ENCODE results near the gene SLC6A14.

Gene SLC6A14

DNA sequence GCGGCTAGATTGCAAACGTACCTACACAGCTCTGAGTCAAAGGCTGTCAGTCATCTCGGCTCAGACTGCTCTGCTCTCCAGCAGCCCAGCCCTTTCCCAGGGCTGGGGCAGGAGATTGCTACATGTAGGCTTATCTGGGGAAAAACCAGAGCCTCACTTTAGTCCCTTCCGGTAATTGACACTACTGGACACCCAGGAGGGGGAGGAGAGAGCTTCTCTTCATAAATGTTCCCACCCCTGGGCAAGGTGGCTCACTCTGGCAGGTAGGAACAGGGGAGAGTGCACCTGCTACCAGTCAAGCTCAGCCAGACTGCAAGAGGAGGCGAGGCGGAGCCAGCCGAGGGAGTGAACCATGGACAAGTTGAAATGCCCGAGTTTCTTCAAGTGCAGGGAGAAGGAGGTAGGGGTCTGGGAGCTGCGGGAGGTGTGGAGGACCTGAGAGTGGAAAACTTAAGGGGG is at the start of gene SLC6A14:
Gene SLC6A14, plus strand, starts transcription at position 249 of the 459 bp plus-strand sequence. Its CDS starts 104 bp downstream, at position 353.
- ATAC-seq = no peak

GRCh38 chrX:116395752-116396151 is 40.7 kb upstream of the SLC6A14 start:
- no peak for ATAC-seq

GRCh38 chrX:116399681-116400080 is 36.7 kb upstream of the SLC6A14 start:
- no peak for ATAC-seq

- no peak for ATAC-seq
Observed at GRCh38 chrX:116409219-116409618, 27.2 kb upstream of the SLC6A14 start.

- ATAC-seq = no peak
Observed at GRCh38 chrX:116413273-116413672, 23.1 kb upstream of the SLC6A14 start.

DNA sequence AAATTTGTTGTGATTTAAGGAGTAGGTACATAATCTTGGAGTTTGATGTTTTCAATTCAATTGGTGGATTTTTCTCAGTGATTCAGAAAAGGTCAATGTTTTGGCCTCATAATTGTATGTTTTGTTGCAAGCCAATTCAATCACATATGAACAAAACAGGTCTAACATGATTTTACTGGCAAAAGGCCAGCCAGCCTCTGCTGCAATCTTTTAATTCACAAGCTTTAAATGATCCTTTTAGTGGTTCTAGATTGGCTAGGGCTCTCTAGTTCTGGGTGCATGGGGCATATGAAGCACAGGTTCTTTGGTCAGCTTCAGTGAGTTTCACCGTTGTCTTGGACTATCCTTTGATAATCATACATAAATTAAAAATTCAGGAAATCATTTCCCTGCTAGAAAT is 19.2 kb upstream of the SLC6A14 start:
- no peak for ATAC-seq

GRCh38 chrX:116417968-116418367 is 18.4 kb upstream of the SLC6A14 start:
- no peak for ATAC-seq

DNA sequence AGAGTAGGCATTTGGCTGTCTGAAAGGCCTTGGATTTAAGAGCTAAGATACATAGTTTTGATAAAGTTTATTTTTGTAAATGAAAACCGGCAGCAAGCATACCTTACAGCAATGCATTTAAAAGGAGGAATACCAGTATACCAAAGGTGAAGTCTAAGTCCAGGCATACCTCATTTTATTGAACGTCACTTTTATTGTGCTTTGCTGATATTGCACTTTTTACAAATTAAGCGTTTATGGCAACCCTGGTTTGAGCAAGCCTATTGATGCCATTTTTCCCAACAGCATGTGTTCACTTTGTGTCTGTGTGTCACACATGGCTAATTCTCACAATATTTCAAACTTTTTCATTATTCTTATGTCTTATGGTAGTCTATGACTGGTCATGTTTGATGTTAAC is 8.4 kb upstream of the SLC6A14 start:
- ATAC-seq = no peak

DNA sequence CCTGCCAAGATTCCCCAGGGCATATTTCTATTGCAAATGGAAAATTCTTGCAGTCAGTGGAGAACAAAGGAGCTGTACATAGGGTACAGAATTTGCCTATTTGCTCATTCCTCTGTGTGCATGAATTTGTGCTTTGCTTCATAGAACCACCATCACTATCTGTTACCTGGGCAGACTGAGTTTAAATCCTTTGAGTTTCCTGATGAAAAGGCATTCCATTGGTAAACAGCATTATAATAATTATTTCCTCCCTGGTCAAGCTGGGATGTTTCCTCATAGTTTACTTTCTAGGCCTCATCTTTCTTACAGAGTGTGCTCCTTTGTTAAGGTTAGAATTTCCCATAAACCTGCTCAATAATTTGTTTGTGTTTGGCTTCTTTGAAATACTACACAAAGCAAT is 809 bp upstream of the SLC6A14 start:
- ATAC-seq = no peak

- no peak for ATAC-seq
Observed at GRCh38 chrX:116449156-116449555, 12.8 kb downstream of the SLC6A14 start.

GRCh38 chrX:116462822-116463221 is 26.4 kb downstream of the SLC6A14 start, which contains the start of gene CT83:
CT83 (minus strand) TSS chrX:116462976; CDS start chrX:116462856, 120 bp downstream.
- ATAC-seq = no peak

DNA sequence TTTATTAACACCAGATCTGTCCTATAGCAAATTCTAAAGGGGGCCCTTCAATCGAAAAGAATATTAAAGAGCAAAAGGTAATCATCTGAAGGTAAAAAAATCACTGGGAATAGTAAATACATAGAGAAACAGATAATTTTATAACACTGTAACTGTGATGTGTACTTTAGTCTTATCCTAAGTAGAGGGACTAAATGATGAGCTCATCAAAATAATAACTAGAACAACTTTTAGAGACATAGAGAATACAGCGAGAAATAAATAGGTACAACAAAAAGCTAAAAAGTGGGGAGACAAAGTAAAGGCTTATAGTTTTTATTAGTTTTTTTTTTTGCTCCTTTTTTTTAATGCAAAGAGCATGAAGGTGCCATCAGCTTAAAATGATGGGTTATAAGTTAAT is 43.7 kb downstream of the SLC6A14 start:
- ATAC-seq = no peak

GRCh38 chrX:116490104-116490503 is 53.7 kb downstream of the SLC6A14 start:
- no peak for ATAC-seq

- no peak for ATAC-seq
Observed at GRCh38 chrX:116493271-116493670, 56.9 kb downstream of the SLC6A14 start.

- no peak for ATAC-seq
Observed at GRCh38 chrX:116499780-116500179, 63.4 kb downstream of the SLC6A14 start.

All from activated CD4-positive, CD25-positive, alpha-beta regulatory T cell treated with anti-CD3 and anti-CD28 coated beads, Interleukin-2, amount 50 U/mL, for 24 hours (primary cell).